PFSK-1 (cell line): ENCODE results near the gene CTNNA3.

Source experiments
- FOXP2 ChIP-seq: optimal IDR thresholded peaks from 2 replicates; pipeline ENCODE3; 2011; ENCODE audit warnings: borderline replicate concordance, control low read depth, inconsistent platforms; ENCODE audit not compliant: insufficient read depth; ENCODE audit errors: extremely low read length, extremely low read depth
- POLR2AphosphoS5 ChIP-seq: IDR thresholded peaks from 2 replicates; pipeline ENCODE4 v1.6.1; 2012; ENCODE audit warnings: low read depth, mild to moderate bottlenecking, control low read depth, low read length, moderate library complexity
- SIN3A ChIP-seq: IDR thresholded peaks from 2 replicates; pipeline ENCODE4 v1.6.1; 2012; ENCODE audit warnings: mild to moderate bottlenecking, low read length, moderate library complexity, borderline replicate concordance; ENCODE audit not compliant: insufficient read depth
- TAF1 ChIP-seq: IDR thresholded peaks from 2 replicates; pipeline ENCODE4 v1.6.1; 2012; ENCODE audit warnings: low read length, control low read depth, borderline replicate concordance; ENCODE audit not compliant: insufficient read depth
- TF ChIP-seq, protein P1 (sequence below), 2 experiments: IDR thresholded peaks; 2 replicates each; pipeline versions ENCODE4 v1.6.1 to v1.8.0; 2011 to 2012; ENCODE audit warnings: low read depth in 2 of 2, low read length in 2 of 2, control low read depth in 1 of 2, inconsistent platforms in 1 of 2, mild to moderate bottlenecking in 1 of 2, moderate library complexity in 1 of 2; ENCODE audit not compliant: insufficient read depth in 1 of 2

DNA sequence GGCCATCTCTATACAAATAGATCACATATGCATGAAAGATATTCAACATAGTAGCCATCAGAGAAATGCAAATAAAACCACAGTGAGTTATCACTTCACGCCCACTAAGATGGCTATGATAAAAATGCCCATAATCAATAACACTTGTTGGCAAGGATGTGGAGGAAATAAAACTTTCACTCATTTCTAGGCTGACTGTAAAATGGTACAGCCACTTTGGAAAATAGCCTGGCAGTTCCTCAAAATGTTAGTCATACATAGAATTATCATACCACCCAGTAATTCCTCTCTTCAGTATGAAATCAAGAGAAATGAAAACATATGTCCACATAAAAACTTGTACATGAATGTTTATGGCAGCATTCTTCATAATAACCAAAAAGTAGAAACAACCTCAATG lies 445.3 kb downstream of the CTNNA3 start:
- no peak for TF ChIP-seq POLR2AphosphoS5
- TF ChIP-seq, protein P1, sequence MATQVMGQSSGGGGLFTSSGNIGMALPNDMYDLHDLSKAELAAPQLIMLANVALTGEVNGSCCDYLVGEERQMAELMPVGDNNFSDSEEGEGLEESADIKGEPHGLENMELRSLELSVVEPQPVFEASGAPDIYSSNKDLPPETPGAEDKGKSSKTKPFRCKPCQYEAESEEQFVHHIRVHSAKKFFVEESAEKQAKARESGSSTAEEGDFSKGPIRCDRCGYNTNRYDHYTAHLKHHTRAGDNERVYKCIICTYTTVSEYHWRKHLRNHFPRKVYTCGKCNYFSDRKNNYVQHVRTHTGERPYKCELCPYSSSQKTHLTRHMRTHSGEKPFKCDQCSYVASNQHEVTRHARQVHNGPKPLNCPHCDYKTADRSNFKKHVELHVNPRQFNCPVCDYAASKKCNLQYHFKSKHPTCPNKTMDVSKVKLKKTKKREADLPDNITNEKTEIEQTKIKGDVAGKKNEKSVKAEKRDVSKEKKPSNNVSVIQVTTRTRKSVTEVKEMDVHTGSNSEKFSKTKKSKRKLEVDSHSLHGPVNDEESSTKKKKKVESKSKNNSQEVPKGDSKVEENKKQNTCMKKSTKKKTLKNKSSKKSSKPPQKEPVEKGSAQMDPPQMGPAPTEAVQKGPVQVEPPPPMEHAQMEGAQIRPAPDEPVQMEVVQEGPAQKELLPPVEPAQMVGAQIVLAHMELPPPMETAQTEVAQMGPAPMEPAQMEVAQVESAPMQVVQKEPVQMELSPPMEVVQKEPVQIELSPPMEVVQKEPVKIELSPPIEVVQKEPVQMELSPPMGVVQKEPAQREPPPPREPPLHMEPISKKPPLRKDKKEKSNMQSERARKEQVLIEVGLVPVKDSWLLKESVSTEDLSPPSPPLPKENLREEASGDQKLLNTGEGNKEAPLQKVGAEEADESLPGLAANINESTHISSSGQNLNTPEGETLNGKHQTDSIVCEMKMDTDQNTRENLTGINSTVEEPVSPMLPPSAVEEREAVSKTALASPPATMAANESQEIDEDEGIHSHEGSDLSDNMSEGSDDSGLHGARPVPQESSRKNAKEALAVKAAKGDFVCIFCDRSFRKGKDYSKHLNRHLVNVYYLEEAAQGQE (IDR thresholded peaks at IDR 0.05; ENCODE audit: insufficient read depth in 1 of 2, low read depth in 2 of 2, low read length in 2 of 2) = no peak
- TF ChIP-seq SIN3A = no peak
- TF ChIP-seq TAF1 = no peak
- TF ChIP-seq FOXP2 = no peak
